NCI-H345 treated with DMSO at 0.1 percent for 48 hours (cell line): Measurements from ENCODE around the gene ZNF638.

Source experiments
- DNase-seq: peaks from one replicate; lab custom pipeline; 2025; ENCODE audit not compliant: unreplicated experiment; lab: John Stamatoyannopoulos, UW

Gene ZNF638

DNA sequence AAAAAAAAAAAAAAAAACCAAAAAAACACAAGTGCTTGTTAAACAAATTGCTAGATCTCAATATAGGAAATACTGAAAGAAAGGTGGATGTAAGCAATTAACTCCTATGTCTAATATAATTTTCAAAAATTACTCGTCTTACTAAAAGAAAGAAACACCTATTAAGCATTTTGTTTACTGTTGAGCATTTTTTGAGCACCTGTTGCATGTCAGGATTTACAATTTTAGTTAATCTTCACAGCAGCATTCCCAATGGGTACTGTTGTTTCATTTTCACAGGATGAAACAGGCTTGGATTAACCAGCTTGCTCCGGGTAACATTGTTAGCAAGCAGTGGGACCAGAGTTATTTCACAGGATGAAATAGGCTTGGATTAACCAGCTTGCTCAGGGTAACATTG, 4.8 kb downstream of the ZNF638 start:
- no peak for DNase-seq

- DNase-seq: no peak
Observed at GRCh38 chr2:71336802-71337201, 5.2 kb downstream of the ZNF638 start.

- DNase-seq: no peak
Observed at GRCh38 chr2:71337776-71338175, 6.2 kb downstream of the ZNF638 start.

DNA sequence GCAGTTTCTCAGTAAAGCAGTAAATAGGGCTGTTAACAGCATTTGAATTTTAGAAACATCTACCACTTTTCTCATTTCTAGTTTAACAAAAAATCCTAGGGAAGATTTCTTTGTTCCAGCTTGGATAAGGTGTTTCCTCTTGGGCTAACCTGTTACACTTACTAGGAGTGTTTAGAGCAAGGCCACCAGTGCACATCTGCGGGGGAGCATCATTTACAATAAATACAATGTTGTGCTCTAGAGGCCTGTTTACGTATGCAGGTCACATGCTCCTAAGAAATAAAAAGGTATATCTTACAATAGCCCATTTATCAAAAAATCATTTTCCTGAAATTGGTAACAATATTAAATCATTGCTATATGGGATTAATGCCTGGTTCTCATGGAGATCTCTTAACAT, 8.1 kb downstream of the ZNF638 start:
- DNase-seq: no peak

DNA sequence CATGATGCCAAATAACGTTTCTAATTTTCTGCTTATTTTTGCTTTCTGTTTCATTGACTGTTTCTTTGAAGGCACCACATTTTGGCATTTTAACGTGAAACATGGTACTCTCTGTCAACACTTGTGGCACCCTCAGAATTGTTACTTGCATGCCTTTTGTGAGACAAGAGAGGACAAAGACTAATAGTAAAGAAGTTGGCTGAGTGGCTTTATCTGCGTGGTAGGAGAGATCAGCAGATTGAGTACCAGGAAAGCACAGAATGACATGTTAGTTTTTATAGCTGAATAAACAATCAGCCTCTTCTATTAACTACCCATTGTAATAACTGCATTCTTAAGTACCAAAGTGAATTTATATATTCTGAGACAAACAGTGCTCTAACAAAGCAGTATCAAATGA, 8.6 kb downstream of the ZNF638 start:
- DNase-seq: no peak

DNA sequence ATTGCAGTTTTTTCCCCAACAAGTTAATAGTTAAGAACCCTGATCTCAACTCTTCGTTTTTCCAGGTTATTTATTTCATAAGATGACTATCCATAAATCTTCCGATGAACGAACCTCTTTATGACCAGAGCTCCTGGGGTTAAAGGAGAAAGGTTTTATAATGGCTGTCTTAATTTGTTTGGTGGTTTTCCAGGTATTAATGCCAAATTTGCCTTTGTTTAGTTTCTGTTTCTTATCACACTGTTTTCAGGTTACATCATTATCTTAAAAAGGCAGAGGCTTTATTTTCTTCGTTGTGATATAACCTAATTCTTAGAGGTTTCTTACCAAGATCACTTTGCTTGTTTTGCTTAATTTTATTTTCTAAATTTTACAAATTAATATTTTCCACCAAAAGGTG, 10.1 kb downstream of the ZNF638 start:
- DNase-seq: no peak

DNA sequence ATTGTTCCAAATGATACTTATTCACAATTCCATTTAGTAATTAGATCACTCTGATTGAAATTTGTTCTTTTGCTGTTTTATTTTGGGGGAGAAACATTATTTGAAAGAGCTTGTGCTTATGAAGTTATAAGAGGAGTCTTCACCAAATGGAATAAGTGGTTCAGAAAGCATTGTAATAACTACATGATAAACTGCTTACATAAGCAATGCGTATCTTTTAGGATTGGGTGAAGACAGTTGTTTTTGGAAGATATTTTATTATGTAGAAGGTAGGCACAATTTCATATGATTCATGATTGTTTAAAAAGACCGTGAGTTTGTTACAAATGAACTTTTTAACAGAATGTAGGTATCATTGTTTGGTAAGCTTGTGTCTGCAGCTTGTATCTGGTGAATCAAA, 14.5 kb downstream of the ZNF638 start:
- no peak for DNase-seq

- no peak for DNase-seq
Observed at GRCh38 chr2:71347517-71347916, 15.9 kb downstream of the ZNF638 start.

GRCh38 chr2:71348302-71348701, 16.7 kb downstream of the ZNF638 start:
- no peak for DNase-seq

GRCh38 chr2:71353248-71353647, 21.7 kb downstream of the ZNF638 start:
- no peak for DNase-seq

DNA sequence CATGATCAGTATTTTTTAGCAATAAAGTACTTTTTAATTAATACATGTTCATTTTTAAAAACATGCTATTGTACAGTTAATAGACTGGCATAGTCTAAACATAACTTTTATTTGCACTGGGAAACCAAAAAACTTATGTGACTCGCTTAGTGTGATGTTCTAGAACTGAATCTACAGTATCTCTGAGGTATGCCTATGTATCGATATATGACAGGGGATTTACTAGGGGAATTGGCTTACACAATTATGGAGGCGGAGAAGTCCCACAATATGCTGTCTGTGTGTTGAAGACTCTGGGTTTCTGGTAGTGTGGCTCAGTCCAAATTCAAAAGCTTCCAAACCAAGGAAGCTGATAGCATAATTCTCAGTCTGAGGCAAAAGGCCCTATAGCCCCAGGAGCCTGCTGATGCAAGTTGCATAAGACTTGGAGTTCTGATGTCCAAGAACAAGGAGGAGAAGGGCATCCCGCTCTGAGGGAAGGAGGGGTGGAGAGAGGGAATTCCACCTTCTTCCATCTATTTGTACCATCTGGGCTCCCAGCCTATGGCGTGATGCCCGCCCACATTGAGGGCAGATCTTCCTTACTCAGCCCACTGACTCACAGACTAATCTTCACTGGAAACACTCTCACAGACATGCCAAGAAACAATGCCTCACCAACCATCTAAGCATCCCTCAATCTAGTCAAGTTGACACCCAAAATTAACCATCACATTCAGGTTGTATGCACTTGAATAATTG, 27.5 kb downstream of the ZNF638 start:
- no peak for DNase-seq

DNA sequence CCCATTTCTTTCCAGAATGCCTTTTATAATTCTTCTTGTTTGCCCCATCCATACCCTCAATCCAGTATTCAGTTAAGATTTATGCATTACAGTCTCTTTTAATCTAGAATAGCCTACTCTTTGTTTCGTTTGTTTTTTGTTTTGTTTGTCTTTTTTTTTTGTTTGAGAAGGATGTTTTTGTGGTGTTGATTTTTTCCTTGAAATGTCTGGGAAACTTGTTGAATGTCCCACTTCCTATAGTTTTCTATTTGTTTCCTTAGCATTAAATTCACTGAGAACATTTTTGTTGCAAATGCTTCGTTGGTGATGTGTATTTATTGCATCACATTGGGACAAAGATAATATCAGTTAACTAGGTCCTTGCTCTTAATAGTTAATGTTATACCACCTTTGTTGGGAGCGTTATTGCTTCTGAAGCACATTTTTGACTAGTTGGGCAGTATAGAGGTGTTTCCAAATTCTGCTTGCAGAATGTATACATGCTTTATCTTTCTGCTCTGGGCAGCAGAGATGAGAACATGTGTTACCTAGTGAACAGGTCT, 28.9 kb downstream of the ZNF638 start:
- no peak for DNase-seq

GRCh38 chr2:71361631-71362030, 30.0 kb downstream of the ZNF638 start:
- no peak for DNase-seq

- no peak for DNase-seq
Observed at GRCh38 chr2:71362447-71362846, 30.9 kb downstream of the ZNF638 start.

DNA sequence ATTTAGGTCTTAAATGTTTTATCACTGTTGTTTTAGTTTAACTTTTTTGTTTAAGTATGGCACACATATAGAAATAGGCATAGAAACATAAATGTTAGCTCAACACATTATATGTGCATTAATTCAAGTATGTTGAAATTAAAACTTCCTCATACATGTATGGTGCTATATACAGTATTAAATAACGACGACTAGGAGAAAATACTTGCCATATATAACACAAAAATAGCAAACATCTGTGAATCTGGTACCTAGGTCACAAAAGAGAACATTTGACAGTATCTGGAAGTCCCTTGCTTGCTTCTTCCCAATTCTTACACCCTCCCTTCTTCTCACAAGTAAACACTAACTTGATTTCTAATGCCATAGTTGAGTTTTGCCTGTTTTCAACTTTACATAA, 38.4 kb downstream of the ZNF638 start:
- DNase-seq: no peak

- DNase-seq: no peak
Observed at GRCh38 chr2:71372042-71372441, 40.5 kb downstream of the ZNF638 start.

DNA sequence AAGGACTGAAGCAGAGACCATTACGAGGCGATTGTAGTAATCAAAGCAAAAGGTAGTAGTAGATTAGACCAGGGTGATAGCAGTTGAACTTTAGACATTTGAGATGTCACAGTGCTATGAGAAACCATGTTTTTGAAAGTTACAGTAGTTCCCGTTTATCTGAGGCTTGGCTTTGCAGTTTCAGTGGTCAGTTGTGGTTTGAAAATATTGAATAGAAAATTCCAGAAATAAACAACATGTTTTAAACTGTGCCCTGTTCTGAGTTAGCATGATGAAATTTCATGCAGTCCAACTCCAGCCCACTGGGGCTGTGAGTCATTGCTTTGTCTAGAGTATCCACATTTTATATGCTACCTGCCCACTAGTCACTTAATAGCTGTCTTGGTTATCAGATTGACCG, 47.5 kb downstream of the ZNF638 start:
- DNase-seq: no peak

- no peak for DNase-seq
Observed at GRCh38 chr2:71380665-71381064, 49.1 kb downstream of the ZNF638 start.

DNA sequence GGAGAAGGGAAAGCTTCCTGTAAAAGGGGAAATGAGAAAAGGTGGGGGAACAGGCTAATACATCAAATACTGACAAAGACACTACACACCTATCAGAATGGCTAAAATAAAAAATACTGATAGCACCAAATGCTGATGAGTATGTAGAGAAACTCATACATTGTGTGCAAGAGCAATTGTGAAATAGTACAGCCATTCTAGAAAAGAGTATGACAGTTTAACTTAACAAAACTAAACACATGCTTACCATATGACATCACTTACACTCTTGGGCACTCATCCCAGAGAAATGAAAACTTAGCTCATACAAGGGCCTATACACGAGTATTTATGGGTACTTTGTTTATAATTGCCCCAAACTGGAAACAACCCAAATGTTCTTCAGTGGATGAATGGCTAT, 53.4 kb downstream of the ZNF638 start:
- no peak for DNase-seq

DNA sequence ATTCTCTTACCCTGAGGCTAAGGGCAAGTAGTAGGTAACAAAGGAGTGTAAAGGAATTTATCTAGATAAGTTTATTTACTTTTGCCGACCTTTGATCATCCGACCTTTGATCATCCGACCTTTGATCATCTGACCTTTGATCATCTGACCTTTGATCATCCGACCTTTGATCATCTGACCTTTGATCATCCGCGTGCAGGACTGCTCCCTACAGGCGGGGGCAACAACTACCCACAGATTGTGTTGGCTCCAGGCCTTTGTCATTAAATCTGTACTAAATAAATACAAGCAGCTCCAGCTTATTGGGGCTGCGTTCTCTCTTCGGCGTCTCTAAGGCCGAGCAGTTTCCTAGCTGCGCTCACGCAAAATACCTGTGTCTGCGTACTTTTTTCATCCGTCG, 56.6 kb downstream of the ZNF638 start:
- no peak for DNase-seq

GRCh38 chr2:71389384-71390072, 57.9 kb downstream of the ZNF638 start:
- no peak for DNase-seq

GRCh38 chr2:71393216-71393615, 61.6 kb downstream of the ZNF638 start:
- DNase-seq: no peak

DNA sequence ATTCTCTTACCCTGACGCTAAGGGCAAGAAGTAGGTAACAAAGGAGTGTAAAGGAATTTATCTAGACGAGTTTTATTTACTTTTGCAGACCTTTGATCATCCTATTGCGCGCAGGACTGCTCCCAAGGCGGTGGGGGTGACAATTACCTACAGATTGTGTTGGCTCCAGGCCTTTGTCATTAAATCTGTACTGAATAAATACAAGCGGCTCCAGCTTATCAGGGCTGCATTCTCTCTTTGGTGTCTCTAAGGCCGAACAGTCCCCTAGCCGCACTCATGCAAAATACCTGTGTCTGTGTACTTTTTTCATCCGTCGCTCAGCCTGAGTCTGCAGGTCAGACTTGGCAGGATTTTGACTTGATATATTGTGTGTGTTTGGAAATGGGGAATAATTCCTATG, 63.9 kb downstream of the ZNF638 start:
- DNase-seq: no peak
